HCT116 (cell line): ENCODE data around the gene TYW3. TPM values are rescaled to one million over a fixed set of nuclear protein-coding genes. Genes with fewer than 3 reads are reported as not detected.

ENCODE experiments used
- ATAC-seq: fragments of 200-7000 bp; cut with Tn5 transposase; 2 replicates; pipeline ENCODE4 v1.9.1; 2020; ENCODE audit warnings: mild to moderate bottlenecking, moderate library complexity
- BruUV-seq: library from RNA; stranded (reverse); fragments of 400-500 nt; replicated peaks from 2 replicates; lab custom pipeline; 2021; lab: Mats Ljungman, UMichigan
- CTCF ChIA-PET: fragments of 300-600 bp; sonication (Branson Sonifier 250); formaldehyde crosslinking; loops from one replicate; lab custom pipeline; 2021; ENCODE audit warnings: antibody characterized with exemption; lab: Charles Lee
- POLR2A ChIA-PET: fragments of 300-600, 350-600 bp; sonication (Branson Sonifier 250); formaldehyde crosslinking; loops from one replicate; lab custom pipeline; 2021; ENCODE audit warnings: antibody characterized with exemption; lab: Charles Lee
- RAD21 ChIA-PET, 2 experiments: fragments of 300-600 bp; sonication (Branson Sonifier 250); formaldehyde crosslinking; loops; one replicate each; lab custom pipeline; 2023; ENCODE audit warnings: low total read pairs in 2 of 2; ENCODE audit not compliant: uncharacterized antibody in 2 of 2, unreplicated experiment in 2 of 2, low non-redundant PET in 1 of 2; lab: Charles Lee
- DNase-seq: peaks from one replicate; pipeline ENCODE4 v3.0.0-alpha.2; 2010; ENCODE audit warnings: low read depth, low spot score
- H2AFZ ChIP-seq: fragments of 200-600 bp; shearing (Covaris generic), sonication (generic); 2 replicates; pipeline ENCODE4 v1.6.1; 2017; ENCODE audit warnings: low read depth, mixed run types, mixed read lengths, antibody characterized with exemption, low read length; ENCODE audit not compliant: poor library complexity, severe bottlenecking
- H3K27ac ChIP-seq: 2 replicates; pipeline ENCODE4 v1.5.1; 2012; ENCODE audit warnings: low read depth, low read length
- H3K27me3 ChIP-seq: fragments of 200-600 bp; sonication (generic); 2 replicates; pipeline ENCODE4 v1.6.1; 2016; ENCODE audit warnings: mixed run types, low read length, mixed read lengths; ENCODE audit not compliant: insufficient read depth
- H3K36me3 ChIP-seq, 2 experiments: fragments of 200-500 bp in 1 of 2; fragments of 200-600 bp in 1 of 2; sonication (Bioruptor generic) in 1 of 2; sonication (generic) in 1 of 2; 2 replicates each; pipeline versions ENCODE4 v1.5.1 to v1.6.1; 2014 to 2016; ENCODE audit warnings: low read length in 2 of 2, inconsistent platforms in 1 of 2, mixed read lengths in 1 of 2, mixed run types in 1 of 2; ENCODE audit not compliant: insufficient read depth in 2 of 2, control insufficient read depth in 1 of 2
- H3K4me1 ChIP-seq, 2 experiments: fragments of 200-600 bp in 1 of 2; sonication (generic) in 1 of 2; 2 replicates each; pipeline versions ENCODE4 v1.5.1 to v1.6.1; 2012 to 2017; ENCODE audit warnings: low read length in 2 of 2, inconsistent platforms in 1 of 2, mild to moderate bottlenecking in 1 of 2, mixed read lengths in 1 of 2, mixed run types in 1 of 2, moderate library complexity in 1 of 2; ENCODE audit not compliant: insufficient read depth in 2 of 2, control insufficient read depth in 1 of 2
- H3K4me2 ChIP-seq: fragments of 200-600 bp; sonication (generic); 2 replicates; pipeline ENCODE4 v1.6.1; 2017; ENCODE audit warnings: mixed run types, low read length, mixed read lengths
- H3K4me3 ChIP-seq, 2 experiments: fragments of 200-600 bp in 1 of 2; sonication (generic) in 1 of 2; replicated peaks in 1 of 2; 2 replicates each; pipeline ENCODE4 v1.5.1; 2011 to 2016; ENCODE audit warnings: low read length in 2 of 2, control low read depth in 1 of 2, low read depth in 1 of 2, mild to moderate bottlenecking in 1 of 2, mixed read lengths in 1 of 2, mixed run types in 1 of 2
- H3K79me2 ChIP-seq: fragments of 200-600 bp; sonication (generic); 2 replicates; pipeline ENCODE4 v1.6.1; 2017; ENCODE audit warnings: mild to moderate bottlenecking, mixed run types, low read length, moderate library complexity, mixed read lengths; ENCODE audit not compliant: insufficient read depth
- H3K9ac ChIP-seq: fragments of 200-600 bp; sonication (generic); 2 replicates; pipeline ENCODE4 v1.6.1; 2016; ENCODE audit warnings: low read length, mixed read lengths
- H3K9me2 ChIP-seq: fragments of 200-600 bp; sonication (generic), shearing (Covaris generic); 2 replicates; pipeline ENCODE4 v1.6.1; 2017; ENCODE audit warnings: mixed run types, mild to moderate bottlenecking, moderate library complexity; ENCODE audit not compliant: insufficient read depth
- H3K9me3 ChIP-seq, 2 experiments: fragments of 200-500 bp in 1 of 2; fragments of 200-600 bp in 1 of 2; sonication (Bioruptor generic) in 1 of 2; sonication (generic) in 1 of 2; 2 replicates each; pipeline ENCODE4 v1.6.1; 2014 to 2017; ENCODE audit warnings: low read length in 2 of 2, mixed read lengths in 2 of 2, inconsistent platforms in 1 of 2, low read depth in 1 of 2, mild to moderate bottlenecking in 1 of 2, mixed run types in 1 of 2, moderate library complexity in 1 of 2; ENCODE audit not compliant: control insufficient read depth in 1 of 2, insufficient read depth in 1 of 2
- H4K20me1 ChIP-seq: fragments of 200-600 bp; sonication (generic), shearing (Covaris generic); 2 replicates; pipeline ENCODE4 v1.6.1; 2017; ENCODE audit warnings: mixed run types, mild to moderate bottlenecking, moderate library complexity; ENCODE audit not compliant: insufficient read depth
- CBX3 ChIP-seq: IDR thresholded peaks from 2 replicates; pipeline ENCODE4 v1.6.1; 2012; ENCODE audit warnings: low read depth
- CEBPB ChIP-seq: IDR thresholded peaks from 2 replicates; pipeline ENCODE4 v1.6.1; 2012; ENCODE audit warnings: low read depth
- EGR1 ChIP-seq: IDR thresholded peaks from 2 replicates; pipeline ENCODE4 v1.6.1; 2012; ENCODE audit warnings: low read depth
- ELF1 ChIP-seq: IDR thresholded peaks from 2 replicates; pipeline ENCODE4 v1.6.1; 2012; ENCODE audit warnings: low read depth, borderline replicate concordance
- EZH2phosphoT487 ChIP-seq: fragments of 200-600 bp; IDR thresholded peaks from 2 replicates; pipeline ENCODE4 v1.6.1; 2018; ENCODE audit warnings: antibody characterized with exemption, borderline replicate concordance
- POLR2A ChIP-seq: IDR thresholded peaks from 2 replicates; pipeline ENCODE4 v1.7.0; 2011; ENCODE audit warnings: borderline replicate concordance; ENCODE audit not compliant: insufficient read depth, insufficient read length; ENCODE audit errors: extremely low read depth
- POLR2AphosphoS5 ChIP-seq: IDR thresholded peaks from 2 replicates; pipeline ENCODE4 v1.6.1; 2011; ENCODE audit warnings: mild to moderate bottlenecking, low read depth, low read length, moderate library complexity
- RAD21 ChIP-seq: IDR thresholded peaks from 2 replicates; pipeline ENCODE4 v1.6.1; 2012; ENCODE audit warnings: low read depth, mild to moderate bottlenecking
- SIN3A ChIP-seq: IDR thresholded peaks from 2 replicates; pipeline ENCODE4 v1.6.1; 2012; ENCODE audit warnings: low read depth
- SP1 ChIP-seq: IDR thresholded peaks from 2 replicates; pipeline ENCODE4 v1.6.1; 2012; ENCODE audit warnings: low read depth
- TCF7L2 ChIP-seq: IDR thresholded peaks from 2 replicates; pipeline ENCODE4 v1.7.0; 2011; ENCODE audit warnings: borderline replicate concordance, inconsistent platforms; ENCODE audit not compliant: insufficient read depth, insufficient read length; ENCODE audit errors: extremely low read depth
- ZBTB33 ChIP-seq: IDR thresholded peaks from 2 replicates; pipeline ENCODE4 v1.6.1; 2011; ENCODE audit warnings: mild to moderate bottlenecking, low read length, moderate library complexity; ENCODE audit not compliant: insufficient replicate concordance; ENCODE audit errors: extremely low read depth
- ZFX ChIP-seq: fragments of 450-650 bp; IDR thresholded peaks from 2 replicates; pipeline ENCODE4 v1.6.1; 2017
- ZNF274 ChIP-seq: fragments of 200-500 bp; sonication (Bioruptor generic); IDR thresholded peaks from 2 replicates; pipeline ENCODE4 v1.6.1; 2014; ENCODE audit warnings: mild to moderate bottlenecking, low read depth, low read length, inconsistent platforms
- intact Hi-C: fragments of 100-400 bp; cut with micrococcal nuclease; formaldehyde crosslinking; loops from 2 replicates; pipeline ENCODE4 v1.10.0; 2022
- total RNA-seq: library from RNA; stranded (reverse); gene quantifications from one replicate; pipeline ENCODE4 v1.2.1, GENCODE V29; 2021; ENCODE audit not compliant: unreplicated experiment
- TF ChIP-seq, protein P1 (sequence below), 3 experiments: fragments of 200-600 bp in 1 of 3; sonication (generic) in 1 of 3; IDR thresholded peaks in 2 of 3; conservative IDR thresholded peaks in 1 of 3; 2 replicates each; pipeline ENCODE4 v1.5.1; 2012 to 2017; ENCODE audit warnings: low read depth in 2 of 3, low read length in 2 of 3, antibody characterized with exemption in 1 of 3, borderline replicate concordance in 1 of 3, control low read depth in 1 of 3, mild to moderate bottlenecking in 1 of 3, mixed read lengths in 1 of 3, mixed run types in 1 of 3, moderate library complexity in 1 of 3; ENCODE audit not compliant: insufficient read depth in 1 of 3
- TF ChIP-seq, protein P2 (sequence below): IDR thresholded peaks from 2 replicates; pipeline ENCODE4 v1.6.1; 2012

The TYW3 gene
- total RNA-seq, 1 experiment from 2014 or later = 31.8 TPM

GRCh38 chr1:74771913-74772515 is 39.1 kb downstream of the TYW3 start:
- Histone ChIP-seq H3K4me1 (no peaks in the 10 kb centered on the region), H3K79me2 (no peaks in the 10 kb centered on the region), H3K27ac (no peak overlapping the region), H3K9me2 (no peaks in the 10 kb centered on the region), H3K27me3 (peaks cover 46% of the 10 kb centered on the region), H4K20me1 (no peaks in the 10 kb centered on the region), H3K4me2 (no peak overlapping the region), H3K9ac (no peak overlapping the region), H3K36me3 (no peaks in the 10 kb centered on the region), H3K9me3 (no peaks in the 10 kb centered on the region)
- intact Hi-C loops = loop anchor here (1.0 kb wide), 1 partner anchor 431 kb away; no protein-coding TSS in a partner anchor
- ATAC-seq (peak; percentile 69), DNase-seq (peak; percentile 22)
- CTCF ChIA-PET = interaction anchor here (0.6 to 1.5 kb wide), 14 partner anchors 8 to 461 kb away, joined by 3 to 32 read pairs (median 4); no protein-coding TSS in a partner anchor
- TF ChIP-seq POLR2A (no peak), SP1 (no peak), ZFX (no peak), POLR2AphosphoS5 (no peak), RAD21 (peak; percentile 79)
- TF ChIP-seq, protein P1, sequence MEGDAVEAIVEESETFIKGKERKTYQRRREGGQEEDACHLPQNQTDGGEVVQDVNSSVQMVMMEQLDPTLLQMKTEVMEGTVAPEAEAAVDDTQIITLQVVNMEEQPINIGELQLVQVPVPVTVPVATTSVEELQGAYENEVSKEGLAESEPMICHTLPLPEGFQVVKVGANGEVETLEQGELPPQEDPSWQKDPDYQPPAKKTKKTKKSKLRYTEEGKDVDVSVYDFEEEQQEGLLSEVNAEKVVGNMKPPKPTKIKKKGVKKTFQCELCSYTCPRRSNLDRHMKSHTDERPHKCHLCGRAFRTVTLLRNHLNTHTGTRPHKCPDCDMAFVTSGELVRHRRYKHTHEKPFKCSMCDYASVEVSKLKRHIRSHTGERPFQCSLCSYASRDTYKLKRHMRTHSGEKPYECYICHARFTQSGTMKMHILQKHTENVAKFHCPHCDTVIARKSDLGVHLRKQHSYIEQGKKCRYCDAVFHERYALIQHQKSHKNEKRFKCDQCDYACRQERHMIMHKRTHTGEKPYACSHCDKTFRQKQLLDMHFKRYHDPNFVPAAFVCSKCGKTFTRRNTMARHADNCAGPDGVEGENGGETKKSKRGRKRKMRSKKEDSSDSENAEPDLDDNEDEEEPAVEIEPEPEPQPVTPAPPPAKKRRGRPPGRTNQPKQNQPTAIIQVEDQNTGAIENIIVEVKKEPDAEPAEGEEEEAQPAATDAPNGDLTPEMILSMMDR (IDR thresholded peaks at IDR 0.05 in 2 of 3, conservative IDR thresholded peaks at IDR 0.05 in 1 of 3; ENCODE audit: borderline replicate concordance in 1 of 3, insufficient read depth in 1 of 3, low read depth in 2 of 3, low read length in 2 of 3) = peak; percentile 57 to 71 (median 62)
- TF ChIP-seq, all 23 proteins: peak for 2
- RAD21 ChIA-PET = interaction anchor here (0.7 to 1.2 kb wide), 4 partner anchors 21 to 431 kb away, joined by 3 read pairs; no protein-coding TSS in a partner anchor
- POLR2A ChIA-PET = no interaction called here
- BruUV-seq = no TSS peak
- H3K4me3 ChIP-seq = no peak overlapping the region
- H2AFZ ChIP-seq = no peak overlapping the region

GRCh38 chr1:74772945-74773344 is 40.0 kb downstream of the TYW3 start:
- intact Hi-C loops = loop anchor here (1.0 kb wide), 1 partner anchor 430 kb away; no protein-coding TSS in a partner anchor
- Histone ChIP-seq H3K4me1 (no peaks in the 10 kb centered on the region), H3K36me3 (no peaks in the 10 kb centered on the region), H2AFZ (no peak overlapping the region), H3K27ac (no peak overlapping the region), H3K4me3 (no peak overlapping the region), H3K9me2 (no peaks in the 10 kb centered on the region), H3K9me3 (no peaks in the 10 kb centered on the region), H3K9ac (no peak overlapping the region), H3K79me2 (no peaks in the 10 kb centered on the region), H3K27me3 (peaks cover 49% of the 10 kb centered on the region), H4K20me1 (no peaks in the 10 kb centered on the region), H3K4me2 (no peak overlapping the region)
- RAD21 ChIA-PET = no interaction called here
- no peak for ATAC-seq
- DNase-seq = no peak
- CTCF ChIA-PET = interaction anchor here (4.1 kb wide), 1 partner anchor 429 kb away, joined by 25 read pairs; no protein-coding TSS in a partner anchor
- POLR2A ChIA-PET = no interaction called here
- BruUV-seq = no TSS peak
- no peak for TF ChIP-seq EGR1
- no peak for TF ChIP-seq CBX3
- TF ChIP-seq ZNF274 = no peak
- TF ChIP-seq POLR2A = no peak
- TF ChIP-seq, protein P2, sequence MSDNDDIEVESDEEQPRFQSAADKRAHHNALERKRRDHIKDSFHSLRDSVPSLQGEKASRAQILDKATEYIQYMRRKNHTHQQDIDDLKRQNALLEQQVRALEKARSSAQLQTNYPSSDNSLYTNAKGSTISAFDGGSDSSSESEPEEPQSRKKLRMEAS = no peak
- TF ChIP-seq ZFX = no peak
- TF ChIP-seq CEBPB = no peak
- no peak for TF ChIP-seq RAD21
- no peak for TF ChIP-seq TCF7L2
- TF ChIP-seq ZBTB33 = no peak
- no peak for TF ChIP-seq EZH2phosphoT487
- no peak for TF ChIP-seq SIN3A
- TF ChIP-seq ELF1 = no peak
- TF ChIP-seq SP1 = no peak
